HG03439 (cell line): ENCODE results near the gene DTX1.
A peak's percentile ranks its signal among the peaks of the same experiment; 100 is the strongest.

ENCODE experiments used
- ATAC-seq: cut with Tn5 transposase; IDR thresholded peaks from one replicate; pipeline ENCODE4 v1.9.1; 2021; ENCODE audit warnings: mild to moderate bottlenecking, moderate library complexity; ENCODE audit not compliant: unreplicated experiment

The DTX1 gene

DNA sequence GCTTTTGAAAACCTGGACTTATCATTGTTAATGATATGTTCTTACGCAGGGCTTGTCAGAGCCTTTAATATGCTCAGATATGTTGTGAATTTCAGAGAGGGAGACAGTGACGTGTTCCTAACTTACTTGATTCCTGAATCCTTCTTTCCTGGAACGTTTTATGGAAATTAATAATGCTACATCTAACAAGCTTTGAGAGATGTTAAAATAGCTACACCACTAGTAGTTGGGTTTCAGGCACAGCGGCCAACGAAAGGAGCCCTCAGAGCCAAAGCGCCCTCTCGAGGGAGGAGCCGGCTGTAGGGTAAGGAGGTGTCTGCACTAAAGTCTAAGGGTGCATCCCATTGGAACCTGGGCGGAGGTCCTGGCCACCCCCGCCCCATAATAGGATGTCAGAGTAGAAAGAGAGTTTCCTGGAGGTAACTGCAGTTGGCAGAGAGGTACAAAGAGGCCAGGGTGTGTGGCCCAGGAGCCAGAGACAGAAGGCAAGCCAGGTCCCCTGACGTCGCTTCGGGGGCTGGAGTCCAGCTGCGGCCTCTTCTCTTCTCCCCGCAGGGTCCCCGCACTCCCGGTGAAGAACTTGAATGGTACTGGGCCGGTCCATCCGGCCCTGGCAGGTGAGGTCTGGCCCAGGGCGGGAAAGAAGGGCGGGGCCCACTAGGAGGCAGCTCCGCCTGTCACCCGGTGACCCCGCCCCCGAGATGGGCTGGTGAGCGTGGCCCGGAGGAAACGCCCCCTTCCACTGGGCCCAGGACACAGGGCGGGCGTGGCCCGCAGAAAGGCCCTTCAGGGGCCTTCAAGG lies 36.3 kb downstream of the DTX1 start:
- ATAC-seq, result no peak

GRCh38 chr12:113093409-113094101 lies 37.0 kb downstream of the DTX1 start:
- no peak for ATAC-seq

GRCh38 chr12:113094738-113095137 lies 38.2 kb downstream of the DTX1 start:
- ATAC-seq, result no peak

GRCh38 chr12:113095405-113095804 lies 38.9 kb downstream of the DTX1 start:
- ATAC-seq, result no peak

GRCh38 chr12:113096675-113097461 lies 40.3 kb downstream of the DTX1 start:
- no peak for ATAC-seq

- ATAC-seq, result peak; percentile 9
These were observed 41.3 kb downstream of the DTX1 start for GRCh38 chr12:113097716-113098440.

GRCh38 chr12:113098441-113099028 lies 42.0 kb downstream of the DTX1 start:
- peak; percentile 59 for ATAC-seq

DNA sequence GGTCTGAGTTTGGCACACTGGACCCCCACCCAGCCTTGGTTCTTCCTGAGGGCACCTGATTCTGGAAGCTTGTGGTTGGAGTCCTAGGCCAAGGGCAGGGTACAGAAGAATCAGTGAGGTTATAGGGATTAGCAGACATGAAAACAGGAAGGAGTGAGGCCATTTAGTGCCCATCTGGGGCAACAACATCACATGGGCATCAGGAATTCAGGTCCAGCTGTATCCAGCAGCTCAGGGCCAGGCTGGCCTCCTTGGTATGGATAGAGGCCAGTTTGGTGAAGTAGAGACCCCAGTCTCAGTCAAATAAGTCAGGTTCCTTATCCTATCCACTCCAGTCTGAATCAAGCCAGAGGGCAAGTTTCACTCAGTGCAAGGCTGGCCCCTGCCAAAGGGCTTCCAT lies 42.8 kb downstream of the DTX1 start:
- no peak for ATAC-seq

GRCh38 chr12:113099764-113100163 lies 43.2 kb downstream of the DTX1 start:
- no peak for ATAC-seq

GRCh38 chr12:113101751-113102150 lies 45.2 kb downstream of the DTX1 start:
- no peak for ATAC-seq

DNA sequence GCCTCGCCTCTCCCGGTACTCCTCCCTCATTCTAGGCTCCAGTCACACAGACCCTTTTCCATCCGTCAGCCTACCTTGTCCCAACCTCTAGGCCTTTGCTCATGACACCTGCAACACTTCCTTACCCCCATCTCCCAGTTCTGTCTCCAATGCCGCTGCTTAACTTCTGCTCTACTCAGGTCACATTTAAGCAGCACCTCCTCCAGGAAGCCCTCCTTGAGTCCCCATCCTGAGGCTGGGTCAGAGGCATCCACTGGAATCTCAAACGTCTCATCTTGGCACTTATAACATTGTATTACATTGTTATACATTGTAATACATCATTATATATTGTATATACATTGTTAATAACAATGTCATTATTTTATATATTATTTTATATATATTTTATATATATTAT lies 46.3 kb downstream of the DTX1 start:
- no peak for ATAC-seq

GRCh38 chr12:113103756-113104450 lies 47.4 kb downstream of the DTX1 start:
- no peak for ATAC-seq

DNA sequence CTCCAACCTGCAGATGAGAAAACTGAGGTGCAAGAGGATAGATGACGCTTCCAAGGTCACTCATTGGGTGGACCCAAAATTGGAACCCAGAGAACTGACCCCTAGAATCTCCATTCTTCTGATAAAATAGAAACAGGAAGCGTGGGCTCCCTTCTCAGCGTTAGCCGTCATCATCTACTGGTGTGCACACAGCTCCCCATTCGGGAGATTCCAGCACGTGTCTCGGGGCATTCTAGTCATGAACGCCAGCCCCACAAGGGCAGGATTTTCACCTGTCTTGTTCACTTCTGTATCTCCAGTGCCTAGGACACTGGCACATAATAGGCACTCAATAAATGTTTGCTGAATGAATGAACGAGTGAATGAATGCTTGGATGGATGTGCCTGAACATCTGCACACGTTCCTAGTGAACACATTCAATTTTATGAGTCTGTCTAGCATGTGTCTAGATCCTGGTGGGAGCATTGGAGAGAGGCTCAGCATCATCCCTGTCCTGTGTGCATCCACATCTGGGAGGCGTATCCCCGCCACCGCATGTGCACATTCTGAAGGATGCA lies 48.5 kb downstream of the DTX1 start:
- ATAC-seq, result no peak

- no peak for ATAC-seq
These were observed 49.2 kb downstream of the DTX1 start for GRCh38 chr12:113105606-113106271.

DNA sequence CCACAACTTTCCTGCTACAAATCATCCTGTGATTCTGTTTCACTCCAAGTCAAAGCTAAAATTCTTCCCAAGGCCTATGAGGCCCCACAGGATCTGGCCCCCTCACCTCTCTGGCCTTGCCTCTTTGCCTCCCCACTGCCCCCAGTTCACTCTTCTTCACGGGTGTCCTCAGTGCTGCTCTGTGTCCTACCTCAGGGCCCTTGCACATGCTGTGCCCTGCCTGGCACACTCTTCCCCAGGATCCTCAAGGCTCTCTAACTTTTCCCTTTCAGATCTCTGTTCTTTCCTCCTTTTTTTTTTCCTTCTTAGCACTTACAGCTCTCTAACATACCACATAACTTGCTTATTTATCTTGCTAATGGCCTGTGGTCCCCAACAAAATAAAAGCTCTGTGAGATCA lies 49.8 kb downstream of the DTX1 start:
- ATAC-seq, result no peak

DNA sequence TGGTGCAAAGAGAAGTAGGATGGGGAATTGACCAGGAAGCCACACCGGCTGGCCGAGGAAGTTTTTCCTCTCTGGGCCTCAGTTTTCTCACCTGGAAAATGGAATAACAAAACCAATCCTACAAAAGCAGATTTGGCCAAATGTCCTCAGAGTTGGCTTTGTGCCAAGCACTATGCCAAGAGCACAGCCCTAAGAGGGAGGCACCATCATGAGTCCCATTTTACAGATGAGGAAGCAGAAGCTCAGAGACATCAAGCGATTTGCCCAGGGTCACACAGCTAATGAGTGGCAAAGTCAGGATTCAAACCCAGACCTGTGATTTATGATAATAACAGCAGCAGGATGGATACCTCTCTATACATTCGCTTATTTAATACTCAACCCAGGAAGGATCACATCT lies 51.8 kb downstream of the DTX1 start:
- no peak for ATAC-seq

DNA sequence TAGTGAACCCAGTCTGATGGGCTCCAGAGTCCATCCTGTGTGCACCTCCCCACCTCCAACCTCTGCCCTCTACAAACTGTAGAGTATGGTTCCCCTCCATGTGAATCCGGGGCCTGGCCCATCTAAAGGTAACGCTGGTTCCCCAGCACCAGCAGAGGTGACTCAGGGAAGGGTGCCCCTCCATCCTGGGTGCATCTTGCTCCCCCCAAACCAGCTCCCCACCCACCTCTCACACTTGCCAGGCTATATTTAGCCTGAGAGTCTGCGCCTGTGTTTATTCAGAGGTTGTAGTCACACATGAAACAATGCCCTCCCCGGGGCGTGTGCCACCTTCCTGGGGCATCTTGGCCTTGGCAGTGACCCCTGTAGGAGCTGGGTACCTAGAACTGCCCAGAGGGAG lies 52.8 kb downstream of the DTX1 start:
- ATAC-seq, result no peak

DNA sequence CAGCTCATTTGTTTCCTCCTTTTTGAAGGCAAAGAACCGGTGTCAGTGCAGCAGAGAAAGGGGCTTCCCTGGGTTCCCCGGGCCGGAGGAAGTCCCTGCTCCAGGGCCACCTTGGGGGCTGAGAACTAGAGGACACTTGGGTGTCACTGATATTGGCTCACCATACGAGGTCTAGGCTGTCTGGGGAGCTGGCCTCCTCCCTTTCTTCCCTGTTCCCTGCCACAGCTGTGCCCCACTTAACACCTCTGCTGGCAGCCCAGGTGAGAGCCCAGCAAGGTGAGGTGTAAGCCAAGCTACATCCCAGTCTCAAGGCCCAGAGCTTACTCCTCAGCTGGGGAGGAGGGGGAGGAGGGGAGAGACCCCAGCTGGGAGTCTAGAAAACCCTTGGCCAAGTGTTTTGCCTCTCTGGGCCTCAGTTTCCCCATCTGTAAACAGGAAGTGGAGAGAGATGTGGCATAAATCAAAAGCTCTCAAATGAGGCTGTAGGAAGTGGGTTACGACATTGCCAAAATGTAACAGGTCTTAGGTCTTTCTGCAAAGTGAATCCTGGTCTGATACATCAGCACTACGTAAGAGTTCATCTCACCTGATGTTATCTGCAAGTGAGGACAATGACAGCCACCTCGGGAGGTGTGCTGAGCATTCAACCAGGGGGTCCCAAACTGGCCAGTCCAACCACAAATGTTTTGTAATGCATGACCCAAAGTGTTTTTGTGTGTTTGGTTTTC lies 53.5 kb downstream of the DTX1 start:
- ATAC-seq, result no peak

DNA sequence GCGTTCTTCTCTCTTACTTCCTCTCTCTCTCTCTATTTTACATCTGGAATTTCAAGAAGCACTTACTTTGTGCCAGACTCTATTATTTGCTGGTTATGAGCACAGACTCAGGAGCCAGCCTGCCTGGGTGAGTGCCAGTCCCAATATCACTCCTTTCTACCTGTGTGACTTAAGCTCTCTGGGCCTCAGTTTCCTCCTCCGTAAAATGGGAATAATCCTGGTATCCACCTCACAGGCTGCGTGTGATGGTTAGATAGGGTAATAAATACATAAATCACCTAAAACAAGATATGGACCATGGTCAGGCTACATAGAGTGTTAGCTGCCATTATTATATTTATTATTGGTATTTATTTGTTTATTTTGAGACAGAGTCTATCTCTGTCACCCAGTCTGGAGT lies 54.7 kb downstream of the DTX1 start:
- ATAC-seq, result no peak
